GM21515 (cell line): ENCODE results near the gene ATP8A1.
"Not testable (repeated sequence)": the region's sequence is repeated elsewhere in the genome, so short reads cannot be mapped to it uniquely, and the experiment has no call there.

Experiments used
- ATAC-seq: cut with Tn5 transposase; IDR thresholded peaks from one replicate; pipeline ENCODE4 v1.9.1; 2021; ENCODE audit not compliant: unreplicated experiment

Gene ATP8A1

GRCh38 chr4:42656944-42657792 lies at the start of gene ATP8A1:
Gene ATP8A1, minus strand, starts transcription at chr4:42657105. Its CDS starts 232 bp downstream, at chr4:42656873.
- peak; percentile 75 for ATAC-seq

GRCh38 chr4:42706086-42706485 lies 49.2 kb upstream of the ATP8A1 start:
- no peak for ATAC-seq

GRCh38 chr4:42703813-42704212 lies 46.9 kb upstream of the ATP8A1 start:
- no peak for ATAC-seq

GRCh38 chr4:42702895-42703294 lies 46.0 kb upstream of the ATP8A1 start:
- ATAC-seq: no peak

GRCh38 chr4:42701780-42702179 lies 44.9 kb upstream of the ATP8A1 start:
- not testable (repeated sequence) for ATAC-seq

- ATAC-seq: no peak
These were observed 33.6 kb upstream of the ATP8A1 start for GRCh38 chr4:42690537-42690936.

GRCh38 chr4:42683393-42683792 lies 26.5 kb upstream of the ATP8A1 start:
- no peak for ATAC-seq

- ATAC-seq: no peak
These were observed 21.6 kb upstream of the ATP8A1 start for GRCh38 chr4:42678512-42678911.

GRCh38 chr4:42676066-42676951 lies 19.4 kb upstream of the ATP8A1 start:
- no peak for ATAC-seq

- ATAC-seq: no peak
These were observed 16.1 kb upstream of the ATP8A1 start for GRCh38 chr4:42673082-42673425.

GRCh38 chr4:42672359-42673081 lies 15.6 kb upstream of the ATP8A1 start:
- no peak for ATAC-seq

- ATAC-seq: peak; percentile 85
These were observed 14.7 kb upstream of the ATP8A1 start for GRCh38 chr4:42671431-42672194.

- no peak for ATAC-seq
These were observed 1.4 kb upstream of the ATP8A1 start for GRCh38 chr4:42658261-42658660.

- ATAC-seq: no peak
These were observed 294 bp downstream of the ATP8A1 start for GRCh38 chr4:42656679-42656943.

GRCh38 chr4:42655921-42656678 lies 805 bp downstream of the ATP8A1 start:
- peak; percentile 29 for ATAC-seq

- ATAC-seq: no peak
These were observed 1.7 kb downstream of the ATP8A1 start for GRCh38 chr4:42655269-42655637.

- ATAC-seq: peak; percentile 19
These were observed 2.2 kb downstream of the ATP8A1 start for GRCh38 chr4:42654631-42655268.

- ATAC-seq: no peak
These were observed 3.0 kb downstream of the ATP8A1 start for GRCh38 chr4:42653626-42654560.
